HEK293T (cell line): Measurements from ENCODE around the gene ITGB5.

Source experiments
- BHLHE40 ChIP-seq: fragments of 450-650 bp; IDR thresholded peaks from 2 replicates; pipeline ENCODE4 v1.6.1; 2016; ENCODE audit warnings: mild to moderate bottlenecking, moderate library complexity, borderline replicate concordance
- FOXK2 ChIP-seq: fragments of 450-650 bp; IDR thresholded peaks from 2 replicates; pipeline ENCODE4 v1.6.1; 2016; ENCODE audit warnings: mild to moderate bottlenecking
- NFRKB ChIP-seq: fragments of 450-650 bp; IDR thresholded peaks from 2 replicates; pipeline ENCODE4 v1.6.1; 2016; ENCODE audit warnings: mild to moderate bottlenecking, moderate library complexity
- PKNOX1 ChIP-seq: fragments of 450-650 bp; IDR thresholded peaks from 2 replicates; pipeline ENCODE4 v1.6.1; 2016
- SP1 ChIP-seq: fragments of 450-650 bp; IDR thresholded peaks from 2 replicates; pipeline ENCODE4 v1.6.1; 2017
- TARDBP ChIP-seq: fragments of 450-650 bp; IDR thresholded peaks from 2 replicates; pipeline ENCODE4 v1.6.1; 2016
- ZNF384 ChIP-seq: fragments of 450-650 bp; IDR thresholded peaks from 2 replicates; pipeline ENCODE4 v1.6.1; 2016

GRCh38 chr3:124881976-124882697 is 5.0 kb downstream of the ITGB5 start:
- TF ChIP-seq NFRKB (no peak), ZNF384 (no peak), TARDBP (no peak), PKNOX1 (no peak), BHLHE40 (no peak), SP1 (no peak), FOXK2 (no peak)
